GM10266 (cell line): ENCODE measurements around the gene CLIC3.

Experiments
- DNase-seq: peaks from one replicate; pipeline ENCODE4 v3.0.0; 2012; ENCODE audit errors: extremely low spot score
- TF ChIP-seq, protein P1 (sequence below): IDR thresholded peaks from 2 replicates; pipeline ENCODE4 v1.5.1; 2012; ENCODE audit warnings: mild to moderate bottlenecking, low read depth; ENCODE audit not compliant: control insufficient read depth, insufficient read depth; ENCODE audit errors: missing control alignments

Gene CLIC3

GRCh38 chr9:136955943-136956335 lies 40.4 kb downstream of the CLIC3 start:
- TF ChIP-seq, protein P1, sequence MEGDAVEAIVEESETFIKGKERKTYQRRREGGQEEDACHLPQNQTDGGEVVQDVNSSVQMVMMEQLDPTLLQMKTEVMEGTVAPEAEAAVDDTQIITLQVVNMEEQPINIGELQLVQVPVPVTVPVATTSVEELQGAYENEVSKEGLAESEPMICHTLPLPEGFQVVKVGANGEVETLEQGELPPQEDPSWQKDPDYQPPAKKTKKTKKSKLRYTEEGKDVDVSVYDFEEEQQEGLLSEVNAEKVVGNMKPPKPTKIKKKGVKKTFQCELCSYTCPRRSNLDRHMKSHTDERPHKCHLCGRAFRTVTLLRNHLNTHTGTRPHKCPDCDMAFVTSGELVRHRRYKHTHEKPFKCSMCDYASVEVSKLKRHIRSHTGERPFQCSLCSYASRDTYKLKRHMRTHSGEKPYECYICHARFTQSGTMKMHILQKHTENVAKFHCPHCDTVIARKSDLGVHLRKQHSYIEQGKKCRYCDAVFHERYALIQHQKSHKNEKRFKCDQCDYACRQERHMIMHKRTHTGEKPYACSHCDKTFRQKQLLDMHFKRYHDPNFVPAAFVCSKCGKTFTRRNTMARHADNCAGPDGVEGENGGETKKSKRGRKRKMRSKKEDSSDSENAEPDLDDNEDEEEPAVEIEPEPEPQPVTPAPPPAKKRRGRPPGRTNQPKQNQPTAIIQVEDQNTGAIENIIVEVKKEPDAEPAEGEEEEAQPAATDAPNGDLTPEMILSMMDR = no peak

DNA sequence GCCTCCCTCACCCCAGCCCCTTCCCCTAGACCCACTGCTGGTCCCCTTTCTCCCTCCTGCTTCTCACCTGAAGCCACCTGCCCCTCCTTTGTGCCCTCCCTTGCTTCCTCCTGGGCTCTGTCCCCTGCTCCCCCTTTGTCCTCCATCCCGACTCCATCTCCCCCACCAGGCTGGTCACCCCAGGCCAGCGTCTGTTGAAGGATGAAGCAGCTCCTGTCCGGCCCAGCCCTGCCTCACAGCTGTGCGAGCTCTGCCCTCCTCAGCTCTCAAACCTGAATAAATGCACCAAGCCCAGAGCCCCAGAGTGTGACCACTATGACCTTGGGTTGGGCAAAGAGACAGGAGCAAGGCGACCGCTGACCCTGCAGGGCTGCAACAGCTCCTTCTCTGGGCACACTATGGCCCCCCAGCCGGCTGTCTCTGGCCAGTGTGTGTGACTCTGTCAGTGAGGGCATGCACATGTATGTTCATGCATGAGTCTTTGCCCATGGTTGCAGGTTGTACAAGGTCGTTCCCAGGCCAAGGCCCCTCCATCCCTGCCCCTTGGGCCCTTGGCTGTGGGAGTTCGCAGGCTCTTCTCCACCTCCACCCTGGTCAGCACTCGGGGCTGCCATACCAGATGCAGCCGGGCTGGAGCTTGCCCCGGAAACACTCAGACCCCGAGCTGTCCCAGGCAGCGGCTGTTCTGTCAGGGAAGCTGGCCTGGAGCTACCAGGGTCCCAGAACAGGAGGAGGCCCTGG lies 41.0 kb downstream of the CLIC3 start:
- TF ChIP-seq, protein P1 = no peak

More at GRCh38 chr9:136955943-136956335, 40.4 kb downstream of the CLIC3 start:
- DNase-seq = no peak

DNA sequence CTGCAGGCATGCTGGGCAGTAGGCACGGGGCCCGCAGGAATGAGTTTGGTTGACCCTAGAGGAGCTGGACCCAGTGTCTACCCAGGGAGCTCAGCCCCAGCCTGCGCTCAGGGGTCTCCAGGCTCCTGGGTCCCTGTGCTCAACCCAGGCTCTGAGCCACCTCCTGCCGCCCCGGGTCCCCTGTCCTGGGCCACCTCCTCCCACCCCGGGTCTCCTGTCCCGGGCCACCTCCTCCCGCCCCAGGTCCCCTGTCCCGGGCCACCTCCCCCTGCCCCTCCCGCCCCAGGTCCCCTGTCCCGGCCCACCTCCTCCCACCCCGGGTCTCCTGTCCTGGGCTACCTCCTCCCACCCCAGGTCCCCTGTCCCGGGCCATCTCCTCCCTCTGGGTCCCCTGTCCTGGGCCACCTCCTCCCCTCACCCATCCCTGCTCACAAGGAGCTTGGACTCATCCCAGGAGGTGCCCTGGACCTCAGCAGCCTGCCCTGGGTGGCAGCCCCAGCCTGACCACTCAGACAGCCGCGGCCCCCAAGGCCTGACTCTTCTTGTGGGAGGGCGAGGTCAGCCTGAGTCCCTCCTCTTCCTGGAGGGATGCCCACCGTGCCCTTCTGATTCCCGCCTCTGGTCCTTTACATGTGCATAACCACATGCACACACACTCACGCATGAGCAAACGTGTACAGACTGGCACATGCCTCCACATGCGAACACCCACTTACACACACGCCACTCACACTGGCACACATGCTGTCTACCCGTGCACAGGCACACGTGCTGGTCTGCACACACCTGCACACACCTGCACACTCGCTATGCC lies 41.9 kb downstream of the CLIC3 start:
- TF ChIP-seq, protein P1 = no peak
- no peak for DNase-seq

More for the DNA sequence above, 41.0 kb downstream of the CLIC3 start:
- DNase-seq = no peak

- TF ChIP-seq, protein P1 = no peak
- DNase-seq = no peak
These were observed 42.5 kb downstream of the CLIC3 start for GRCh38 chr9:136953771-136954269.

DNA sequence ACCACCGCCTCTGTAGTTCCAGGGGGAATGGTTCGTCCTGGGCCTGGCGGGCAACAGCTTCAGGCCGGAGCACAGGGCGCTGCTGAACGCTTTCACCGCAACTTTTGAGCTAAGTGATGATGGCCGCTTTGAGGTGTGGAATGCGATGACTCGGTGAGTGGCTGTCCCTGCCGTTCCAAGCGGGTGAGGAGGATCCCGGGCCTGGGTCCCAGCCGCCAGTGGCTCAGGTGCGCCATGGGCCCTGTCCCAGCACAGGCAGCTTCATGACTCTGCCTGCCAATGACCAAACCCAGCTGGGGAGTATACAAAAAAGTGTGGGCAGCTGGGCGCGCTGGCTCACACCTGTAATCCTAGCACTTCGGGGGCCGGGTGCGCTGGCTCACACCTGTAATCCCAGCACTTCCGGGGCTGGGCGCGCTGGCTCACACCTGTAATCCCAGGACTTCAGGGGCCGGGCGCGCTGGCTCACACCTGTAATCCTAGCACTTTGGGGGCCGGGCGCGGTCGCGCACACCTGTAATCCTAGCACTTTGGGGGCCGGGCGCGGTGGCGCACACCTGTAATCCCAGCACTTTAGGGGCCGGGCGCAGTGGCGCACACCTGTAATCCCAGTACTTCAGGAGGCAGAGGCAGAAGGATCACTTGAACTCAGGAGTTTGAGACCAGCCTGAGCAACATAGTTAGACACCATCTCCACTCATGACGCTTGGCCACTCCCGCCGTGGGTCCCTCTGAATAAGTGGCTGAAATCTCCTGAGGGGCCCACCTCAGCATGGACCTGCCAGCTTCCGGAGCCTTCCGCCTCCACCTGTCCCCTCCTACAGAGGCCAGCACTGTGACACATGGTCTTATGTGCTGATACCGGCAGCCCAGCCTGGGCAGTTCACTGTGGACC lies 43.2 kb downstream of the CLIC3 start:
- TF ChIP-seq, protein P1 = no peak
- no peak for DNase-seq

GRCh38 chr9:136952321-136952850 lies 44.0 kb downstream of the CLIC3 start:
- TF ChIP-seq, protein P1 = no peak
- DNase-seq = no peak
